MG63 (cell line): ENCODE measurements around the gene KSR1. TPM values are rescaled to one million over a fixed set of nuclear protein-coding genes. Genes with fewer than 3 reads are reported as not detected.

Experiments used
- DNase-seq: peaks from one replicate; pipeline ENCODE4 v3.0.0-alpha.2; 2020
- H3K27me3 ChIP-seq: fragments of 250-450 bp; sonication (Bioruptor Pico); 2 replicates; pipeline ENCODE4 v1.5.1; 2020; ENCODE audit warnings: mild to moderate bottlenecking, moderate library complexity
- H3K36me3 ChIP-seq: fragments of 250-450 bp; sonication (Bioruptor Pico); 2 replicates; pipeline ENCODE4 v1.5.1; 2020; ENCODE audit warnings: mild to moderate bottlenecking, moderate library complexity
- H3K4me3 ChIP-seq: fragments of 250-450 bp; sonication (Bioruptor Pico); 2 replicates; pipeline ENCODE4 v1.5.1; 2020; ENCODE audit warnings: mild to moderate bottlenecking, moderate library complexity
- H3K9me3 ChIP-seq: fragments of 250-450 bp; sonication (Bioruptor Pico); 2 replicates; pipeline ENCODE4 v1.5.1; 2020; ENCODE audit warnings: mild to moderate bottlenecking, moderate library complexity
- total RNA-seq: library from RNA; depleted of rRNA; stranded (reverse); fragments of >200 nt; shearing (Covaris generic); gene quantifications from 2 replicates; pipeline ENCODE4 v1.2.3, GENCODE V29; 2014; ENCODE audit warnings: low replicate concordance; rRNA removed

Gene KSR1
- total RNA-seq, 1 experiment from 2014 or later, result 7.6 TPM

DNA sequence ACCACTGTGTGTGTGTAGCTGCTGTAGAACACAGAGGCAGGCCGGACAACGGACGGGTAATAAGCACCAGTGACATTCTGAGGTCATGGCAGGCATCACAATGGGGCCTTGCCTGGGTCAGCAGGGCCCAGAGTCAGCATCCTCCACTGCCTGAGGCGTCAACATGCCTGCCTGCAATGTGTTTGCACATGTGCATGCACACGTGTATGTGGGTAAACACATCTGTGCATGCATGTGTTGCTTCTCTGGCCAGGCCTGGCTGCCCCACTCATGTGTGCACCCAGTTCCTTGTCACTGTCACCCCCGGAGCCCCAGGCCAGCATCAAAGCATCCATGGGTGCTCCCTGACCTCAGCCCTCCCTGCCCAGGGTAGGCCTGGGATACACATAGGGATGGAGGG is 218.1 kb downstream of the KSR1 start:
- no peak overlapping the region for H3K4me3 ChIP-seq
- H3K9me3 ChIP-seq, result no peaks in the 10 kb centered on the region
- no peaks in the 10 kb centered on the region for H3K36me3 ChIP-seq
- DNase-seq, result no peak
- H3K27me3 ChIP-seq, result no peaks in the 10 kb centered on the region

Other genes with a start within 250 kb of the KSR1 start
- 46.4 and 76.4 TPM in 2 replicates for gene WSB1, start 162.3 kb upstream of the KSR1 start, total RNA-seq
- gene LGALS9, start 174.7 kb downstream of the KSR1 start, total RNA-seq, result 1.2 and 1.8 TPM in 2 replicates